Measurements from ENCODE around the gene KCNMA1. TPM values are rescaled to one million over a fixed set of nuclear protein-coding genes. Genes with fewer than 3 reads are reported as not detected.

Gene KCNMA1
- total RNA-seq, 1 experiment from 2014 or later: 0.49 TPM

DNA sequence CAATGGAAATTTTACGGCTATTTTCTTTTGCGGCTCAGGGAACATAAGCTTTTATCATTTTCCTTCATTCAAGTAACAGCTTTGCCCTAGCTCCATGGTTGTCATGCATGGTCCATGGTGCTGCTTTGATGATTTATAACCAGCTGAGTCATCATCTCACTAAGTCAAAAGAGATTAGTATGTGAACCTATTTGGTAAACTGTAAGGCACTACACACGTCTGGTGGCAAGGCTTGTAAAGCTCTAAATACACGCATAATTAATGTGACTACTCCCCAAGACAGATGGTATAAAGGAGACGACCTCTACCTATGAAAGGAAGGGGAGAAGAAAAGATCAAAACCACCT, 340.2 kb downstream of the KCNMA1 start:
- no peak overlapping the region for H2AFZ ChIP-seq (ENCODE audit: low read depth, low read length, poor library complexity, severe bottlenecking)
- no TSS peak for BruUV-seq (replicated peaks)
- no peaks in the 10 kb centered on the region for H3K4me1 ChIP-seq (ENCODE audit: control insufficient read depth in 1 of 2, insufficient read depth in 2 of 2, low read length in 2 of 2)
- intact Hi-C loops (cut with micrococcal nuclease): no loop called here
- RAD21 ChIA-PET (ENCODE audit: low non-redundant PET in 1 of 2, low total read pairs in 2 of 2, uncharacterized antibody in 2 of 2, unreplicated experiment in 2 of 2): no interaction called here
- H3K79me2 ChIP-seq (ENCODE audit: insufficient read depth, low read length): no peaks in the 10 kb centered on the region
- TF ChIP-seq SIN3A (IDR thresholded peaks at IDR 0.05; ENCODE audit: low read depth): no peak
- TF ChIP-seq YY1 (IDR thresholded peaks at IDR 0.05; ENCODE audit: extremely low read depth, insufficient replicate concordance, low read depth, low read length): no peak
- no peak for TF ChIP-seq EGR1 (IDR thresholded peaks at IDR 0.05; ENCODE audit: low read depth)
- no peak for TF ChIP-seq SP1 (IDR thresholded peaks at IDR 0.05; ENCODE audit: low read depth)
- TF ChIP-seq ZFX (IDR thresholded peaks at IDR 0.05): no peak
- TF ChIP-seq POLR2A (IDR thresholded peaks at IDR 0.05; ENCODE audit: borderline replicate concordance, extremely low read depth, insufficient read depth, insufficient read length): no peak
- TF ChIP-seq TCF7L2 (IDR thresholded peaks at IDR 0.05; ENCODE audit: borderline replicate concordance, extremely low read depth, insufficient read depth, insufficient read length): no peak
- CTCF ChIA-PET: interaction anchor here (1.5 kb wide), 1 partner anchor 123 kb away, joined by 7 read pairs; no protein-coding TSS in a partner anchor
- H3K9me2 ChIP-seq (ENCODE audit: insufficient read depth): no peaks in the 10 kb centered on the region
- H3K4me3 ChIP-seq (replicated peaks in 1 of 2; ENCODE audit: low read depth in 1 of 2, low read length in 2 of 2): no peak overlapping the region
- no peak for DNase-seq (ENCODE audit: low read depth, low spot score)
- no peak overlapping the region for H3K9ac ChIP-seq (ENCODE audit: low read length)
- no peaks in the 10 kb centered on the region for H3K9me3 ChIP-seq (ENCODE audit: control insufficient read depth in 1 of 2, insufficient read depth in 1 of 2, low read depth in 1 of 2, low read length in 2 of 2)
- POLR2A ChIA-PET: no interaction called here
- H3K27me3 ChIP-seq (ENCODE audit: insufficient read depth, low read length): peaks cover 54% of the 10 kb centered on the region
- no peaks in the 10 kb centered on the region for H3K36me3 ChIP-seq (ENCODE audit: control insufficient read depth in 1 of 2, insufficient read depth in 2 of 2, low read length in 2 of 2)
- H4K20me1 ChIP-seq (ENCODE audit: insufficient read depth): no peaks in the 10 kb centered on the region
- H3K4me2 ChIP-seq (ENCODE audit: low read length): no peak overlapping the region
- ATAC-seq: no peak
- H3K27ac ChIP-seq (ENCODE audit: low read depth, low read length): no peak overlapping the region

DNA sequence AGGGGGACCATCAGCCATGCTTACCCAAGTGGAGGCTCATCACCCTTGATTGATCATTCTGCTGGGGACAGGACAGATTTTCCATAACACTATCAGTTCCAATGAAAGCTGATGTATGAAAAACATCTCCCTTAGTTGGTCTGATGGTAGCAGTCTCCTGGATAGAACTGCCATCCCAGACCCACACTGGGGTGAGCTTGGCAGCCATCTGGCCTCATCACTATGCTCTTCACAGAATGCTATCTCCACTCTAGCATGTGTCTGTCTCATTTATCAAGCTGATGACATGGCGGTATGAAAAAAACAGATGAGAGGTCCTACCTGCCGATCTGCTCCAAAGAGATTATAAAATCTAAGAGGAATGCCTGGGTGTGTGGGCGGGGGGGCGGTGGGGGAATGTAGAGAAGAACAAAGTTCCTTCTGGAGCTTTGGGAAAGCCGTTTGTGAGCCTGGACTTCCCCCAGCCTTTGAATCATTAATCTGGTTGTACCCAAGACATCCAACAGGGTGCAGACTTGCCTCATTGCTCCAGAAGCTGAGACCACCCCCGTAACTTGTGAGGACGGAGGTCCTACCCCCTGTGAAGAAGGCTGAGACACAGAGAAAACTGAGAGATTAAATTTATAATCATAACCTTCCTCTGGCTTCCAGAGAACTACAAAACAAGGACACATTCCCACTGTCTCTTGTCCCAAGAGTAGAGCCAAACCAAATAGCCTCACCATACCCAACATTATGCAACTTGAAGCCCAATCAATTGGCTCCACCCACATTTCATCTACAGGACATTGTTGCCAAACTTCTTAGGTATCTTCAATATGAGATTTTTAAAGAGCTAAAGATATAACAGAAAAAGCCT, 340.8 kb downstream of the KCNMA1 start:
- Histone ChIP-seq H3K36me3 (ENCODE audit: control insufficient read depth in 1 of 2, insufficient read depth in 2 of 2, low read length in 2 of 2) (no peaks in the 10 kb centered on the region), H3K4me3 (replicated peaks in 1 of 2; ENCODE audit: low read depth in 1 of 2, low read length in 2 of 2) (no peak overlapping the region), H3K4me1 (ENCODE audit: control insufficient read depth in 1 of 2, insufficient read depth in 2 of 2, low read length in 2 of 2) (no peaks in the 10 kb centered on the region), H3K9me2 (ENCODE audit: insufficient read depth) (no peaks in the 10 kb centered on the region), H3K27me3 (ENCODE audit: insufficient read depth, low read length) (peaks cover 54% of the 10 kb centered on the region), H3K4me2 (ENCODE audit: low read length) (no peak overlapping the region), H2AFZ (ENCODE audit: low read depth, low read length, poor library complexity, severe bottlenecking) (no peak overlapping the region), H3K79me2 (ENCODE audit: insufficient read depth, low read length) (no peaks in the 10 kb centered on the region), H3K9ac (ENCODE audit: low read length) (no peak overlapping the region), H4K20me1 (ENCODE audit: insufficient read depth) (no peaks in the 10 kb centered on the region), H3K27ac (ENCODE audit: low read depth, low read length) (no peak overlapping the region), H3K9me3 (ENCODE audit: control insufficient read depth in 1 of 2, insufficient read depth in 1 of 2, low read depth in 1 of 2, low read length in 2 of 2) (no peaks in the 10 kb centered on the region)
- intact Hi-C loops (cut with micrococcal nuclease): no loop called here
- DNase-seq (ENCODE audit: low read depth, low spot score) (no peak), ATAC-seq (no peak)
- POLR2A ChIA-PET: no interaction called here
- TF ChIP-seq RAD21 (IDR thresholded peaks at IDR 0.05; ENCODE audit: low read depth) (peak; percentile 32), CBX3 (IDR thresholded peaks at IDR 0.05; ENCODE audit: low read depth) (no peak)
- TF ChIP-seq, protein P1, sequence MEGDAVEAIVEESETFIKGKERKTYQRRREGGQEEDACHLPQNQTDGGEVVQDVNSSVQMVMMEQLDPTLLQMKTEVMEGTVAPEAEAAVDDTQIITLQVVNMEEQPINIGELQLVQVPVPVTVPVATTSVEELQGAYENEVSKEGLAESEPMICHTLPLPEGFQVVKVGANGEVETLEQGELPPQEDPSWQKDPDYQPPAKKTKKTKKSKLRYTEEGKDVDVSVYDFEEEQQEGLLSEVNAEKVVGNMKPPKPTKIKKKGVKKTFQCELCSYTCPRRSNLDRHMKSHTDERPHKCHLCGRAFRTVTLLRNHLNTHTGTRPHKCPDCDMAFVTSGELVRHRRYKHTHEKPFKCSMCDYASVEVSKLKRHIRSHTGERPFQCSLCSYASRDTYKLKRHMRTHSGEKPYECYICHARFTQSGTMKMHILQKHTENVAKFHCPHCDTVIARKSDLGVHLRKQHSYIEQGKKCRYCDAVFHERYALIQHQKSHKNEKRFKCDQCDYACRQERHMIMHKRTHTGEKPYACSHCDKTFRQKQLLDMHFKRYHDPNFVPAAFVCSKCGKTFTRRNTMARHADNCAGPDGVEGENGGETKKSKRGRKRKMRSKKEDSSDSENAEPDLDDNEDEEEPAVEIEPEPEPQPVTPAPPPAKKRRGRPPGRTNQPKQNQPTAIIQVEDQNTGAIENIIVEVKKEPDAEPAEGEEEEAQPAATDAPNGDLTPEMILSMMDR (IDR thresholded peaks at IDR 0.05 in 2 of 3, conservative IDR thresholded peaks at IDR 0.05 in 1 of 3; ENCODE audit: borderline replicate concordance in 1 of 3, insufficient read depth in 1 of 3, low read depth in 2 of 3, low read length in 2 of 3): peak in 2 of 3 experiments; percentile 13 to 34; a peak in 2 of 6 replicates
- CTCF ChIA-PET: interaction anchor here (1.5 kb wide), 1 partner anchor 122 kb away, joined by 7 read pairs; no protein-coding TSS in a partner anchor
- RAD21 ChIA-PET (ENCODE audit: low non-redundant PET in 1 of 2, low total read pairs in 2 of 2, uncharacterized antibody in 2 of 2, unreplicated experiment in 2 of 2): interaction anchor here in 1 of 2 experiments (0.7 kb wide), 1 partner anchor 341 kb away, joined by 3 read pairs; no protein-coding TSS in a partner anchor
- no TSS peak for BruUV-seq (replicated peaks)

Data from HCT116 (cell line).